Raji (cell line): Measurements from ENCODE around the gene RCAN1.

Experiments
- POLR2A ChIP-seq: IDR thresholded peaks from 2 replicates; pipeline ENCODE4 v1.6.1; 2011; ENCODE audit warnings: low read depth, low read length, control low read depth; ENCODE audit not compliant: insufficient read depth

Gene RCAN1

DNA sequence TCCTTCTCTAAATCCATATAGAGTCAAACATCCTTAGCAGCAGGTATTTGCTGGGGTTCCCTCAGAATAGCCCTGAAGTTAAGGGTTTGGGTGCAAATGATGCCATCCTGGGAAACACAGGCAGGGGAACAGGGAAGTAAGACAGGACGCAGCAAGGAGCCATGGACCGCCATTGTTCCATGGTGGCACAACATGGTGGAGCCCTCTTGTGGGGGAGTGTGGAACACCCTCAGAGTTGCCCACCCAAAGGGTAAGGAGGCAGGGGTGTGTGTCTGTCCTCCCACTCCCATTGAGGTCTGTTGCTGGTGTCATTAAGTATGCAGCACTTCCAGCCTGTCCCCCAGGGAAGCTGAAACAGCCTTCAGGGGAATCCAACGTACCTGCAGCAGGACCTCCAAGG is 20.4 kb upstream of the RCAN1 start:
- TF ChIP-seq POLR2A: no peak

GRCh38 chr21:34632498-34632897 is 17.6 kb upstream of the RCAN1 start:
- TF ChIP-seq POLR2A: no peak

DNA sequence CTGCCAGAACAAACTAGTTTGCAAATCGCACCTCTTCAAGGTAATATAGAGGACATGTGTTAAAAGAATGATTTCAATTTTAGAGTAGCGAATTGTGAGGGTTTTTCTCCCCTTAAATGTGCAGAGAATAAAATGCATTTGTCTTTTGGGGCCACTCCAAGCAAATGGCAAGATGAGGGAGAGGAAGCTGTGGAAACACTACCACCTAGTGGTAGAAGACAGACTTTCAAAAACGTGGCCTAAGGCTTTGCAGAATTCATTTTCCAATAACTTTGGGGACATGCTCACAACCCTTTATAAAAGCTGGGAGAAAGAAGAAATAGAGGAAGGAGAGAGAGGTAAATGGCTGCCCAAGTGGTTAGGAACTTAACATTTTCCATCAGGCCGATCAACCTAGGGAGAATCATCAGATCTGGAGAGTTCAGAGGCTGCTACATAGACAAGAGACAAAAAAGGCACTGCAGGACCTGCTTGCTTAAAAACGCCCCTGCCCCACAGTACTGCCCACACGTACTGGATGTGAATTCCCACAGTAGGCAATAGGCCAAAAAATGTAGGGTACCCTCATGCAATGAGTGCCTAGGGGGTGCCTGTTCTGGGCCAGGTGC is 15.7 kb upstream of the RCAN1 start:
- no peak for TF ChIP-seq POLR2A

DNA sequence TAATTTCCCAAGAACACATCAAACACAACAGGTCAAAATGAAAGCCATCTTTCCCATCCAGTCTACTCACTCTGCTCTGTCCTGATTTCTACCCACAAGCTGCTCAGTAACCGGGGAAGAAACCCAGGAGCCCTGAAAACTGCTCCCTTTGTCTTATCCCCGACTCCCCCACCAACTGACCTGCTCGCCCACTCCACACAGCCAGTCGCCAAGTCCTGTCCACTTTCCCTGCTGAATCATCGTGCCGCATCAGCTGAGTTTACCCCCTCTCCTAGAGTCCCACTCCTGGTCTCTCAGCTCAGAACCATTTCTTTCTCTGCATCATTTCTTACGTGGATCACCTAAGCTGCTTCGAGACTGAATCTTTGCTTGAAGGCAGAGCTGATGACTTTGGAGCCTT is 11.2 kb upstream of the RCAN1 start:
- TF ChIP-seq POLR2A: no peak

GRCh38 chr21:34625030-34625593 is 10.2 kb upstream of the RCAN1 start:
- no peak for TF ChIP-seq POLR2A

- no peak for TF ChIP-seq POLR2A
Observed at GRCh38 chr21:34623516-34623915, 8.6 kb upstream of the RCAN1 start.

DNA sequence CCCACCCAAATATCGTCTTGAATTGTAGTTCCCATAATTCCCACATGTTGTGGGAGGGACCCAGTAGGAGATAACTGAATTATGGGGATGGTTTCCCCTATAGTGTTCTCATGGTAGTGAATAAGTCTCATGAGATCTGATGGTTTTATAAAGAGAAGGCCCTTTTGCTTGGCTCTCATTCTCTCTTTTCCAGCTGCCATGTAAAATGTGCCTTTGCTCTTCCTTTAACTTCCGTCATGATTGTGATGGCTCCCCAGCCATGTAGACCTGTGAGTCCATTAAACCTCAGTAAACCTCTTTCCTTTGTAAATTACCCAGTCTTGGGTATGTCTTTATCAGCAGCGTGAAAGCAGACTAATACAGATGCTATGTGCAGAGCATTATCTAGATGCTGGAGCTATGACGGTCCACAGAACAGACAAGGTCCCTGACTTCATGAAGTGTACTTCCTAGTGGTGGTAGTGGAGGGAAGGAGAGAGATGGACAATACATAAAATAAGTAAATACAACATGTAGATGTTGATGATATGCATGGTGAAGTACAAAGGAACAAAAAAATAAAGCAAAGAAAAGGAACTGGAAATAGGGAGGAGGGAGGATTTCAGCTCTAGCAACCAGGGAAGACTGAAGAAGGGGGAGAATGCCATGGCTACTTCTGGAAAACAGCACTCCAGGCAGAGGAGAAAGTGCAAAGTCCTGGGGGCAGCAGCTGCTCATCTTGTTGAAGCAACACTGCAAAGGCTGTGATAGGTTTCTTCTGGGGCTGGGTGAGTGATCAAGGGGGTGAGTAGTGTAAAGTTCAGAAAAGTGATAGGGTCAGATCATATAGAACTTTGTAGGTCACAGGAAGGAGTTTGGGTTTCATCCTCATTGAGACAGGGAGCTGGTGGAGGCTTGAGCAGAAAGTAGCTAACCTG is 6.8 kb upstream of the RCAN1 start:
- TF ChIP-seq POLR2A: no peak

DNA sequence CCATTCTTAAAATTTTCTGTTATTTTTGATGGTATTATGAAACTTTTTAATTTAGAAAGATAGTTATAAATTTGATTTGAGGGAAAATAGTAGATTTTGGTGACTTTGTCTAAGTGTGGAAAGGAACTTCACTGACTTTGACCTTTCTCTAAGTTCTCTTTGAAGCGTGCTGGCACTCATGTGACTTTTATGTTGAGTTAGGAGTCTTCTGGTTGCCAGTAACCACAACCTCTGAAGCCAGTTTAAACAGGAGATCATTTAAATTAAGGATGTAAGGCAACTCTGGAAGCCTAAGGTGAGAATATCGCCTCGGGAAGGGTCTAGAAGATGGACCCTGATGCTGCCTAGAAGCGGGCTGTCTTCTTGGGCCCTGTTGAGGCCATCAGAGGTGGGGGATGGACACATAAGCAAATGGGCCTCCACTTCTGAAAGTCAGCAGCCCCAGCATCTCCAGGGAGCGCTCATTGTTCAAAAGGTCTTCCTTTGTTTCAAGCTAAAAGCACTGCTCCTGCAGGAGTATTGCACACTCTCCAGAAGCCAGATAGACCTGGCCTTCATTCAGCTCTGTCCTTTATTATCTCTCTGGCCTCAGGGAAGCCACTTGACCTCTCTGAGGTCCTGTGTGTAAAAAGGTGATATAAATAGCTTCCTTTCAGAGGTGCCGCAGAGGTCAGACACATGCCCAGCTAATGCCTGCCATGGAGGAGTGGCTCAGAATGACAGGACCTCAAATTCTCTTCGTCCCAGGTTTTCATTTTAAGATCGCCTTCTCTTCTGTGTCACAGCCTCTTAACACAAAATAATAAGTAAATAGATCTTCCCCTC is 5.1 kb upstream of the RCAN1 start:
- TF ChIP-seq POLR2A: no peak

DNA sequence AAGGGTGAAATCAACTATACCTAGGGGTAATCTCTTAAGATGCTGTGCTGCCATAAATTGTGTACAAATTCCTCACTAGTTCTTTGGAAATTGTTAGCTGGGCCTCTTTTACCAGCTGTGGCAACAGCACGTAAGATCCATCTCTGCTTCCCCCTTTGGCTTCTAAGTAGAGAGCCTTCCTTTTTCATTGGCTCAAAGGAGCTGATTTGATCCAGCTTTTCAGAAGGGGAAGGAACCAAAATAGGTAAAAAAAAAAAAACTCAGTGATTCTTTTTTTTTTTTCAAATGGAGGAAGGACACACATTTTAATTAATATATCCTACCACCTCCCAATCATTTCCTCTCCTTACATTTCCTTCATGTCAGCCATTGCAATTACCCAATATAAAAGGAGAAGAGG is 4.0 kb upstream of the RCAN1 start:
- TF ChIP-seq POLR2A: no peak

- TF ChIP-seq POLR2A: no peak
Observed at GRCh38 chr21:34617753-34618339, 2.9 kb upstream of the RCAN1 start.

DNA sequence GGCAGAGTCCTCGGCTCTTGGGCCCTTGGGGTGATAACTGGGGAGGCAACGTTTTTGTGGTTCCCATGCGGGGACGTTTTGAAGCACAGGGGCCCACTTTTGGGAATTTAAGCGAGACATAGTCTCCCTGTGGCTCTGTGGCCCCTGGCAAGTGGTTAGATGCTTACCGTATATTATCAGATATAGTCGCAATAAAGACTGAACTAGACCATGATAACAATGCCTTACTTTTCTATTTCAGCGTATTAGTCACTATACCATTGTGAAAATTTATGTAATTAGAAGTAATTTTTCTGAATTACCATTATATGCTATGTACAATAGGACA is 538 bp upstream of the RCAN1 start:
- TF ChIP-seq POLR2A: no peak

- no peak for TF ChIP-seq POLR2A
Observed at GRCh38 chr21:34613679-34614627, 960 bp downstream of the RCAN1 start.

- no peak for TF ChIP-seq POLR2A
Observed at GRCh38 chr21:34612557-34612956, 2.4 kb downstream of the RCAN1 start.

DNA sequence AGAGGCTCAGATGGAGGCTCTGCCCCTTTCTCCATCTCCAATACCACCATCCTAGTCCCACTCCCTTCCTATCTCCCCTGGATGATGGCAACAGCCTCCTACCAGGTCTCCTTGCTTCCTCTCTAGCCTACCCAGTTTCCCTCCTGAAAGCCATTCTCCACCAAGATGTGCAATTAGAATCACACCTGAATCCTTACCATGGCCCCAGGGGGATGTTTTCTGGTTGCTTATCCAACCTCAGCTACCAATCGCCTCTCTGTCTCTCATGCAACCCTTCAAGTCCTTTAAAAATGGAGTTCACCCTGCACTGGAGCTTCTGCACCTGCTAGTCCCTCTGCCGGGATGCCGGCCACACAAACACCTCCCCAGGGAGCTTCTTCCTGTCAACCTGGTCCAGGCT is 2.9 kb downstream of the RCAN1 start:
- no peak for TF ChIP-seq POLR2A
